GM10248 (cell line): ENCODE measurements around the gene ABI3BP.

Experiments
- CTCF ChIA-PET: fragments of 300-600 bp; sonication (Branson Sonifier 250); formaldehyde crosslinking; extraction: SDS; loops from one replicate; lab custom pipeline; 2021; ENCODE audit warnings: antibody characterized with exemption; lab: Yijun Ruan, JAX
- POLR2A ChIA-PET: fragments of 350-650 bp; sonication (Branson Sonifier 250); formaldehyde crosslinking; extraction: SDS; loops from one replicate; lab custom pipeline; 2020; ENCODE audit warnings: antibody characterized with exemption; lab: Yijun Ruan, JAX
- DNase-seq: peaks from one replicate; pipeline ENCODE4 v3.0.0; 2012; ENCODE audit errors: extremely low spot score
- CTCF ChIP-seq: IDR thresholded peaks from 2 replicates; pipeline ENCODE4 v1.5.1; 2012; ENCODE audit warnings: mild to moderate bottlenecking, low read depth; ENCODE audit errors: extremely low read depth, missing control alignments, control extremely low read depth

The ABI3BP gene

GRCh38 chr3:100891033-100891432 is 102.2 kb downstream of the ABI3BP start:
- ChIA-PET POLR2A (no interaction called here), CTCF (no interaction called here)
- TF ChIP-seq CTCF, result no peak
- no peak for DNase-seq

- CTCF ChIA-PET, result no interaction called here
- DNase-seq, result no peak
Measured at GRCh38 chr3:100888881-100889280, 104.3 kb downstream of the ABI3BP start.

GRCh38 chr3:100882571-100882984 is 110.6 kb downstream of the ABI3BP start:
- no peak for TF ChIP-seq CTCF
- no peak for DNase-seq
- POLR2A ChIA-PET, result no interaction called here
- CTCF ChIA-PET, result no interaction called here

More at GRCh38 chr3:100888881-100889280, 104.3 kb downstream of the ABI3BP start:
- POLR2A ChIA-PET, result no interaction called here
- TF ChIP-seq CTCF, result no peak

- no peak for TF ChIP-seq CTCF
- DNase-seq, result no peak
- CTCF ChIA-PET, result no interaction called here
- POLR2A ChIA-PET, result no interaction called here
Measured at GRCh38 chr3:100880845-100881244, 112.4 kb downstream of the ABI3BP start.

- DNase-seq, result no peak
- TF ChIP-seq CTCF, result no peak
- ChIA-PET POLR2A (no interaction called here), CTCF (interaction anchor here (1.0 to 2.0 kb wide), 3 partner anchors 13 to 34 kb away, joined by 3 to 10 read pairs (median 4); no protein-coding TSS in a partner anchor)
Measured at GRCh38 chr3:100880072-100880471, 113.1 kb downstream of the ABI3BP start.

GRCh38 chr3:100879195-100879810 is 113.9 kb downstream of the ABI3BP start:
- POLR2A ChIA-PET, result no interaction called here
- CTCF ChIA-PET, result interaction anchor here (1.0 to 2.0 kb wide), 3 partner anchors 14 to 35 kb away, joined by 3 to 10 read pairs (median 4); no protein-coding TSS in a partner anchor
- no peak for DNase-seq
- no peak for TF ChIP-seq CTCF

- ChIA-PET POLR2A (no interaction called here), CTCF (interaction anchor here (0.8 kb wide), 2 partner anchors 9 to 11 kb away, joined by 3 read pairs; no protein-coding TSS in a partner anchor)
- DNase-seq, result no peak
- no peak for TF ChIP-seq CTCF
Measured at GRCh38 chr3:100877286-100877685, 115.9 kb downstream of the ABI3BP start.
